PFSK-1 (cell line): ENCODE results near the gene HACL1.

Experiments used
- FOXP2 ChIP-seq: optimal IDR thresholded peaks from 2 replicates; pipeline ENCODE3; 2011; ENCODE audit warnings: borderline replicate concordance, control low read depth, inconsistent platforms; ENCODE audit not compliant: insufficient read depth; ENCODE audit errors: extremely low read length, extremely low read depth
- POLR2AphosphoS5 ChIP-seq: IDR thresholded peaks from 2 replicates; pipeline ENCODE4 v1.6.1; 2012; ENCODE audit warnings: low read depth, mild to moderate bottlenecking, control low read depth, low read length, moderate library complexity
- SIN3A ChIP-seq: IDR thresholded peaks from 2 replicates; pipeline ENCODE4 v1.6.1; 2012; ENCODE audit warnings: mild to moderate bottlenecking, low read length, moderate library complexity, borderline replicate concordance; ENCODE audit not compliant: insufficient read depth
- TAF1 ChIP-seq: IDR thresholded peaks from 2 replicates; pipeline ENCODE4 v1.6.1; 2012; ENCODE audit warnings: low read length, control low read depth, borderline replicate concordance; ENCODE audit not compliant: insufficient read depth
- TF ChIP-seq, protein P1 (sequence below), 2 experiments: IDR thresholded peaks; 2 replicates each; pipeline versions ENCODE4 v1.6.1 to v1.8.0; 2011 to 2012; ENCODE audit warnings: low read depth in 2 of 2, low read length in 2 of 2, control low read depth in 1 of 2, inconsistent platforms in 1 of 2, mild to moderate bottlenecking in 1 of 2, moderate library complexity in 1 of 2; ENCODE audit not compliant: insufficient read depth in 1 of 2

HACL1 gene

GRCh38 chr3:15578289-15578867, 23.0 kb downstream of the HACL1 start:
- TF ChIP-seq POLR2AphosphoS5 (no peak), FOXP2 (no peak), SIN3A (no peak), TAF1 (no peak)
- TF ChIP-seq, protein P1, sequence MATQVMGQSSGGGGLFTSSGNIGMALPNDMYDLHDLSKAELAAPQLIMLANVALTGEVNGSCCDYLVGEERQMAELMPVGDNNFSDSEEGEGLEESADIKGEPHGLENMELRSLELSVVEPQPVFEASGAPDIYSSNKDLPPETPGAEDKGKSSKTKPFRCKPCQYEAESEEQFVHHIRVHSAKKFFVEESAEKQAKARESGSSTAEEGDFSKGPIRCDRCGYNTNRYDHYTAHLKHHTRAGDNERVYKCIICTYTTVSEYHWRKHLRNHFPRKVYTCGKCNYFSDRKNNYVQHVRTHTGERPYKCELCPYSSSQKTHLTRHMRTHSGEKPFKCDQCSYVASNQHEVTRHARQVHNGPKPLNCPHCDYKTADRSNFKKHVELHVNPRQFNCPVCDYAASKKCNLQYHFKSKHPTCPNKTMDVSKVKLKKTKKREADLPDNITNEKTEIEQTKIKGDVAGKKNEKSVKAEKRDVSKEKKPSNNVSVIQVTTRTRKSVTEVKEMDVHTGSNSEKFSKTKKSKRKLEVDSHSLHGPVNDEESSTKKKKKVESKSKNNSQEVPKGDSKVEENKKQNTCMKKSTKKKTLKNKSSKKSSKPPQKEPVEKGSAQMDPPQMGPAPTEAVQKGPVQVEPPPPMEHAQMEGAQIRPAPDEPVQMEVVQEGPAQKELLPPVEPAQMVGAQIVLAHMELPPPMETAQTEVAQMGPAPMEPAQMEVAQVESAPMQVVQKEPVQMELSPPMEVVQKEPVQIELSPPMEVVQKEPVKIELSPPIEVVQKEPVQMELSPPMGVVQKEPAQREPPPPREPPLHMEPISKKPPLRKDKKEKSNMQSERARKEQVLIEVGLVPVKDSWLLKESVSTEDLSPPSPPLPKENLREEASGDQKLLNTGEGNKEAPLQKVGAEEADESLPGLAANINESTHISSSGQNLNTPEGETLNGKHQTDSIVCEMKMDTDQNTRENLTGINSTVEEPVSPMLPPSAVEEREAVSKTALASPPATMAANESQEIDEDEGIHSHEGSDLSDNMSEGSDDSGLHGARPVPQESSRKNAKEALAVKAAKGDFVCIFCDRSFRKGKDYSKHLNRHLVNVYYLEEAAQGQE (IDR thresholded peaks at IDR 0.05; ENCODE audit: insufficient read depth in 1 of 2, low read depth in 2 of 2, low read length in 2 of 2): no peak

GRCh38 chr3:15576475-15576874, 24.9 kb downstream of the HACL1 start:
- no peak for TF ChIP-seq TAF1
- TF ChIP-seq SIN3A: no peak
- no peak for TF ChIP-seq POLR2AphosphoS5
- TF ChIP-seq FOXP2: no peak
- TF ChIP-seq, protein P1 (IDR thresholded peaks at IDR 0.05; ENCODE audit: insufficient read depth in 1 of 2, low read depth in 2 of 2, low read length in 2 of 2): no peak

- TF ChIP-seq TAF1 (no peak), POLR2AphosphoS5 (no peak), SIN3A (no peak), FOXP2 (no peak)
- TF ChIP-seq, protein P1 (IDR thresholded peaks at IDR 0.05; ENCODE audit: insufficient read depth in 1 of 2, low read depth in 2 of 2, low read length in 2 of 2): no peak
These were observed 25.9 kb downstream of the HACL1 start for GRCh38 chr3:15575446-15575845.

DNA sequence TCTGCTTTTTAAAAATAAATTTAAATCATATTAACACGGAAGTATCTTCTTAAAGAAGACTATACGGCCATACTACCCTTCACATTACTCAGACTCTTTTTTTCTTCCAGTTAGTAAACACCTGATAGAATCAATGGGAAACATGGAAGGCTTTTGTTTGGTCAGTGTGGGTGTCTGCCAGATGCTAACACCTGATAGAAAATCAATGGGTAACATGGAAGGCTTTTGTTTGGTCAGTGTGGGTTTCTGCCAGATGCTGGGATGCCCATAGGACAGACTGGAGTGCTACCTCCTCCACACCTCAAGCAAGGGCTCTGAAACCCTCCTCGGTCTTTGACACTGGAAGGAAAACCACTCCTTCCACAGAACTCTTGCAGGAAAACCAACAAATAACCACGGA, 29.2 kb downstream of the HACL1 start:
- TF ChIP-seq, protein P1 (IDR thresholded peaks at IDR 0.05; ENCODE audit: insufficient read depth in 1 of 2, low read depth in 2 of 2, low read length in 2 of 2): no peak
- TF ChIP-seq TAF1 (no peak), POLR2AphosphoS5 (no peak), SIN3A (no peak), FOXP2 (no peak)

GRCh38 chr3:15563190-15563589, 38.2 kb downstream of the HACL1 start:
- TF ChIP-seq, protein P1 (IDR thresholded peaks at IDR 0.05; ENCODE audit: insufficient read depth in 1 of 2, low read depth in 2 of 2, low read length in 2 of 2): no peak
- TF ChIP-seq POLR2AphosphoS5 (no peak), FOXP2 (no peak), TAF1 (no peak), SIN3A (no peak)
